ENCODE measurements around the gene LHX2.

The LHX2 gene

DNA sequence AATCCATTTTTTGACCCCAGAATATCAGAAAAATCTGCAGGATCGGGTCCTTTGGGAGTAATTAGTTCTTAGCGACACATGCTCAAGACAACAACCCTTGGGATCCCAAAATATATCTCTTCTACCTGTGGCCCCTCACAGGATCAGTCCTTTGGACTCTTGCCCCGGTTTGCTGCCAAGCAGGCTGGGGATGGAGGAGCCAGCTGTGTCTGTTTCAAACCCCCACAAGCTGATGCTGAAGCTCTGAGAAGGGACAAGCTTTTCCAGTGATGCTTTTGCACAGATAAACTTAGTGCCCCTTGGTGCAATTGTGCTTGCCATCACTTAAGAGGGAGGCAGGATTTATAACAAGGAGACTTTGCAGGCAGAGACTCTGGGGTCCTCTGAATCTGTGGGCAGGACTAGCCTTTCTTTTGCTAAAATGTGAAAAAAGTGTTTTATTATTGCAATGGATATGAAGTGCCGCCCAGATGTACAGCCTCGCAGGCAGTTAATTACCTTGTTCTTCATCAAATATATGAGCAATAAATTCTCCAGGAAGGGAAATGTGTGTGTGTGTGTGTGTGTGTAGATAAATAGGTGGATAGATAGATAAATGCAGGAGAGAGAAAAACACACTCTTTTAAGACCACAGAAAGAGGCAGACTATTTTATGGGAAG, 9.6 kb upstream of the LHX2 start:
- Mint-ChIP-seq H3K36me3 (ENCODE audit: insufficient read depth) (peaks cover 1% of the 10 kb centered on the region), H3K27me3 (peaks cover 98% of the 10 kb centered on the region), H3K4me3 (no peak overlapping the region), H3K9me3 (no peaks in the 10 kb centered on the region), H3K27ac (ENCODE audit: low read depth) (no peak overlapping the region), H3K4me1 (peaks cover 28% of the 10 kb centered on the region)
- ATAC-seq (replicated peaks; ENCODE audit: extremely low read depth, poor library complexity, severe bottlenecking) (no peak), DNase-seq (ENCODE audit: low spot score in 2 of 2) (no peak)

- no peak overlapping the region for H3K27ac Mint-ChIP-seq (ENCODE audit: low read depth)
- no peak for ATAC-seq (replicated peaks; ENCODE audit: extremely low read depth, poor library complexity, severe bottlenecking)
- peaks cover 1% of the 10 kb centered on the region for H3K36me3 Mint-ChIP-seq (ENCODE audit: insufficient read depth)
- H3K9me3 Mint-ChIP-seq: no peaks in the 10 kb centered on the region
- no peak for DNase-seq (ENCODE audit: low spot score in 2 of 2)
- H3K4me3 Mint-ChIP-seq: no peak overlapping the region
- peaks cover 98% of the 10 kb centered on the region for H3K27me3 Mint-ChIP-seq
- H3K4me1 Mint-ChIP-seq: peaks cover 13% of the 10 kb centered on the region
Observed at GRCh38 chr9:124003636-124004349, 7.8 kb upstream of the LHX2 start.

DNA sequence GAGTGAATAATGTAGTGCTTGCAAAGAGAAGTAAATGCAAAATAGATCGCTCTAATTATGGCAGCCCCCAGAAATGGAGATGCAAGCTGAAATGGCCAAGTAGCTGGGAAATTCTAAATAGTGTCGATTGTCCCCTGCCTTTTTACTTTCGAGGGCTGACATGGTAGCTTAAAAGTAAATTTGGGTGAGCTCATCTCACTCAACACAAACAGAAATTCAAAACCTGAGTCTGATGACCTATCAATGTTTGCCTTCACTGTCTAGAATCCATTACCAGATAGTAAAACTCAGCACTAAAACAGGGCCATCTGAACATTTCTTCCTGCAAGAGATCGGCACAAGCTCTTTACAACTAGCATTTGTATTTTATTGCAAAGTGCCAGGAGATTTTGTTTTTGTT, 7.0 kb upstream of the LHX2 start:
- Mint-ChIP-seq H3K9me3 (no peaks in the 10 kb centered on the region), H3K36me3 (ENCODE audit: insufficient read depth) (peaks cover 1% of the 10 kb centered on the region), H3K27ac (ENCODE audit: low read depth) (no peak overlapping the region), H3K4me1 (peaks cover 14% of the 10 kb centered on the region), H3K4me3 (no peak overlapping the region), H3K27me3 (peaks cover 98% of the 10 kb centered on the region)
- DNase-seq (ENCODE audit: low spot score in 2 of 2) (no peak), ATAC-seq (replicated peaks; ENCODE audit: extremely low read depth, poor library complexity, severe bottlenecking) (no peak)

GRCh38 chr9:124005029-124005771, 6.4 kb upstream of the LHX2 start:
- DNase-seq (ENCODE audit: low spot score in 2 of 2) (no peak), ATAC-seq (replicated peaks; ENCODE audit: extremely low read depth, poor library complexity, severe bottlenecking) (no peak)
- no peak overlapping the region for H3K27ac Mint-ChIP-seq (ENCODE audit: low read depth)
- no peak overlapping the region for H3K4me3 Mint-ChIP-seq
- H3K4me1 Mint-ChIP-seq: peaks cover 18% of the 10 kb centered on the region
- H3K36me3 Mint-ChIP-seq (ENCODE audit: insufficient read depth): peaks cover 1% of the 10 kb centered on the region
- no peaks in the 10 kb centered on the region for H3K9me3 Mint-ChIP-seq
- peaks cover 100% of the 10 kb centered on the region for H3K27me3 Mint-ChIP-seq

GRCh38 chr9:124006448-124007361, 4.9 kb upstream of the LHX2 start:
- Mint-ChIP-seq H3K36me3 (ENCODE audit: insufficient read depth) (peaks cover 1% of the 10 kb centered on the region), H3K4me1 (peaks cover 12% of the 10 kb centered on the region), H3K27ac (ENCODE audit: low read depth) (no peak overlapping the region), H3K4me3 (no peak overlapping the region), H3K9me3 (no peaks in the 10 kb centered on the region), H3K27me3 (peaks cover 93% of the 10 kb centered on the region)
- ATAC-seq (replicated peaks; ENCODE audit: extremely low read depth, poor library complexity, severe bottlenecking) (no peak), DNase-seq (ENCODE audit: low spot score in 2 of 2) (no peak)

GRCh38 chr9:124007565-124008302, 3.8 kb upstream of the LHX2 start:
- Mint-ChIP-seq H3K27me3 (peaks cover 82% of the 10 kb centered on the region), H3K36me3 (ENCODE audit: insufficient read depth) (peaks cover 1% of the 10 kb centered on the region), H3K4me1 (peaks cover 12% of the 10 kb centered on the region), H3K4me3 (no peak overlapping the region), H3K27ac (ENCODE audit: low read depth) (no peak overlapping the region), H3K9me3 (no peaks in the 10 kb centered on the region)
- no peak for ATAC-seq (replicated peaks; ENCODE audit: extremely low read depth, poor library complexity, severe bottlenecking)
- DNase-seq (ENCODE audit: low spot score in 2 of 2): no peak

DNA sequence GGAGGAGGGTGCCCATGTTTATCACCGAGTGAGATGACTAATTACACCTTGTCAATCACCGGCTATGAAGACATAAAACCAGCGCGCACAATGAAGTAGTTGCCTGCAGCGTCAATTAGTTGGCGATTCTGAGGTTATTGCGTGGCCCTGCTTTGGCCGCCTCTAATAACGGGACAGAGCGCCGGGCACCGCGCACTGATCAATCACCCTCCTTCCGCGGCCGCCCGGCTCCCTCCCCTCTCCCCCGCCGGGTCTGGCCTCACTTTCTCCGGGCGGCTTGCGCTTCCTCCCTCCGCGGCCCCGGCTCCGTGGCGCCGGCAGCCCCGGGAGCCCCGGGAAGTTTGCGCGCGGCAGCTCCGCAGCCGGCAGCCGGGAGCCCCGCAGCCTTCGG, 3.3 kb upstream of the LHX2 start:
- H3K4me1 Mint-ChIP-seq: peaks cover 12% of the 10 kb centered on the region
- H3K4me3 Mint-ChIP-seq: no peak overlapping the region
- no peak for DNase-seq (ENCODE audit: low spot score in 2 of 2)
- H3K27me3 Mint-ChIP-seq: peaks cover 82% of the 10 kb centered on the region
- no peak overlapping the region for H3K27ac Mint-ChIP-seq (ENCODE audit: low read depth)
- no peak for ATAC-seq (replicated peaks; ENCODE audit: extremely low read depth, poor library complexity, severe bottlenecking)
- peaks cover 1% of the 10 kb centered on the region for H3K36me3 Mint-ChIP-seq (ENCODE audit: insufficient read depth)
- no peaks in the 10 kb centered on the region for H3K9me3 Mint-ChIP-seq

DNA sequence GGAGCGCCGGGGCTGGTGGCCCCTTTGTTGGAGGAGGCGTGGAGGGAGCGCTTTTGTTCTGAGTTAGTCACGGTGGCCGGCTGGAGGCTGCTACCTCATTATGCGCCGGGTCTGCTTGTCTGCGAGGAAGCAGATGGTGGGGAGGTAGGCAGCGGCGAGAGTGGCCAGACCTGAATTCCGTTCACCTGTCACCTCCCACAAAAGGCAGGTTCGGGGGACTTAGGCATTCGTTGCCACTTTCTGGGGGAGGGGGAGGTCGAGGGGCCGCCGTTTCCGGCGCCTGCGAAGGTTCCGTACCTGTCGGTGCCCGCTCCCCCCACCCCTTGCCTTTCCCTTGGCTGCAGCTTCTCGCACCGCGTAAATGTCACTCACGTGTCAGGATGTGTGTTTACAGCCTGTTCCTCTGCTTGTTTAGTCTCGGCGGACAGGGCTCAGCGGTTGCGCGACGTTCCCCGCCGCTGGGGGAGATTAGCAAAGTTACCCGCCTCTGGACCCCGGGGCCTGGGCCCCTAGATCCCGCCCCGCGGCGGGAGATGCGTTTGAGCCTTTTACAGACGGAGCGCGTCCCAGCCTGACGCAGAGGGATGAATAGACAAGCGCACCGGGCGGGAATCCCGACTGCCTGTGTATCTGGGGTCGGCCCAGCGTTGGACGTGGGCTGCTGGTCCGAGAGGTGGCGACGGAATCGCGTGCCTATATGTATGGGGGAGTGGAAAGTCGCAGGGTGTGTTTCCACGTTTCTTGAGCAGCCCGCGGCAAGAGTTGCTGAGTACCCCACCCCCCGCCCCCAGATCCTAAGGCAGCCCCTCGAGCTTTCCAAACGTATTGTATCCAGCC, 2.7 kb upstream of the LHX2 start:
- H3K36me3 Mint-ChIP-seq (ENCODE audit: insufficient read depth): peaks cover 1% of the 10 kb centered on the region
- peak overlapping the region; percentile 12 for H3K4me3 Mint-ChIP-seq
- peaks cover 12% of the 10 kb centered on the region for H3K4me1 Mint-ChIP-seq
- no peak overlapping the region for H3K27ac Mint-ChIP-seq (ENCODE audit: low read depth)
- no peaks in the 10 kb centered on the region for H3K9me3 Mint-ChIP-seq
- ATAC-seq (replicated peaks; ENCODE audit: extremely low read depth, poor library complexity, severe bottlenecking): no peak
- no peak for DNase-seq (ENCODE audit: low spot score in 2 of 2)
- H3K27me3 Mint-ChIP-seq: peaks cover 82% of the 10 kb centered on the region

GRCh38 chr9:124009531-124010217, 1.9 kb upstream of the LHX2 start:
- no peak overlapping the region for H3K27ac Mint-ChIP-seq (ENCODE audit: low read depth)
- peak overlapping the region; percentile 12 for H3K4me3 Mint-ChIP-seq

DNA sequence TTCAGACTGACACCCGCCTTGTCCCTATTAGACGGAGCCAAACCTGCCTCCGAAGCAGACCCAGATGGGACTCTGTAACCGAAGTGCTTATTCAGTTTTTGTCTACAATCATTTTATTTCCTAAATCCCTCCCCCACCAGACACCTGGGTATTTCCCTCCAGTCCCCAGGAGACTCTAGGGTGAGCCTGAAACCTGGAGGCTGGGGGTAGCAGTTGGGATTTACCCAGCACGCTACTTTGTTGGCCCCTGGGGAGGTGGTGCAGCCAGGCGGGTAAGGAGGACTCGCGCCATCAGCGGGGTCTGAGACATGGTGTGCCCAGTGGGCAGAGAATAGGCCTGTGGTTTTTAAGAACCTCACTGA, 1.3 kb upstream of the LHX2 start:
- Mint-ChIP-seq H3K4me1 (peaks cover 12% of the 10 kb centered on the region), H3K4me3 (no peak overlapping the region), H3K27ac (ENCODE audit: low read depth) (no peak overlapping the region), H3K36me3 (ENCODE audit: insufficient read depth) (peaks cover 1% of the 10 kb centered on the region), H3K27me3 (peaks cover 82% of the 10 kb centered on the region), H3K9me3 (no peaks in the 10 kb centered on the region)
- ATAC-seq (replicated peaks; ENCODE audit: extremely low read depth, poor library complexity, severe bottlenecking) (no peak), DNase-seq (ENCODE audit: low spot score in 2 of 2) (no peak)

More at GRCh38 chr9:124009531-124010217, 1.9 kb upstream of the LHX2 start:
- Mint-ChIP-seq H3K9me3 (no peaks in the 10 kb centered on the region), H3K36me3 (ENCODE audit: insufficient read depth) (peaks cover 1% of the 10 kb centered on the region), H3K4me1 (peaks cover 12% of the 10 kb centered on the region), H3K27me3 (peaks cover 82% of the 10 kb centered on the region)
- no peak for ATAC-seq (replicated peaks; ENCODE audit: extremely low read depth, poor library complexity, severe bottlenecking)
- DNase-seq (ENCODE audit: low spot score in 2 of 2): no peak

Data from central memory CD8-positive, alpha-beta T cell (primary cell).